Thyroid gland (tissue), 4 donors: Measurements from ENCODE around the gene HIPK2. TPM values are rescaled to one million over a fixed set of nuclear protein-coding genes. Genes with fewer than 3 reads are reported as not detected.

Experiments
- DNase-seq, 2 donors: peaks; one replicate each; pipeline ENCODE4 v3.0.0-alpha.2; 2019
- H3K27ac ChIP-seq, 3 donors: fragments of 200-600 bp; sonication (generic); 1 replicate in 2 of 3; 2 replicates in 1 of 3; pipeline ENCODE4 v1.5.1; 2016 to 2019; ENCODE audit warnings: mild to moderate bottlenecking in 1 of 3, moderate library complexity in 1 of 3
- H3K27me3 ChIP-seq: fragments of 200-600 bp; sonication (generic); one replicate; pipeline ENCODE4 v1.5.1; 2019
- H3K36me3 ChIP-seq, 2 donors: fragments of 200-600 bp; sonication (generic); one replicate each; pipeline ENCODE4 v1.5.1; 2016 to 2019
- H3K4me1 ChIP-seq, 2 donors: fragments of 200-600 bp; sonication (generic); one replicate each; pipeline ENCODE4 v1.5.1; 2017 to 2019
- H3K4me3 ChIP-seq, 3 donors: fragments of 200-600 bp; sonication (generic); replicated peaks in 1 of 3; 1 replicate in 2 of 3; 2 replicates in 1 of 3; pipeline ENCODE4 v1.5.1; 2016; ENCODE audit warnings: mild to moderate bottlenecking in 1 of 3
- H3K9me3 ChIP-seq: fragments of 200-600 bp; sonication (generic); one replicate; pipeline ENCODE4 v1.5.1; 2017
- CTCF ChIP-seq, 6 experiments: fragments of 200-600 bp in 3 of 6; fragments of 450-650 bp in 3 of 6; sonication (generic) in 3 of 6; IDR thresholded peaks; one replicate each; pipeline ENCODE4 v1.5.1; 2016 to 2019; ENCODE audit warnings: antibody characterized with exemption in 6 of 6, mild to moderate bottlenecking in 2 of 6, inconsistent platforms in 1 of 6, moderate library complexity in 1 of 6
- POLR2A ChIP-seq, 2 donors: fragments of 450-650 bp; IDR thresholded peaks; one replicate each; pipeline ENCODE4 v1.6.1; 2017; ENCODE audit warnings: antibody characterized with exemption in 2 of 2, mild to moderate bottlenecking in 2 of 2, moderate library complexity in 1 of 2
- WGBS, 2 donors: methylation state at CpG; one replicate each; pipeline ENCODE4 v1.1.5; 2017; 5-methylcytosine and 5-hydroxymethylcytosine counted together
- intact Hi-C: fragments of 100-400 bp; cut with DNase I; formaldehyde crosslinking; loops from one replicate; pipeline ENCODE4 v1.15.1; 2023
- total RNA-seq, 4 donors: library from RNA; depleted of rRNA; stranded (reverse); fragments of >200 nt; gene quantifications; one replicate each; pipeline ENCODE4 v1.2.3, GENCODE V29; 2016

The HIPK2 gene
- total RNA-seq, 4 donors from 2014 or later, result 31.3 to 58.5 (median 41.0) TPM

- peaks cover 8 to 11% of the 10 kb centered on the region in 2 donors for H3K4me1 ChIP-seq
- no peaks in the 10 kb centered on the region for H3K9me3 ChIP-seq
- WGBS, 2 donors, result 77 to 78% methylated on average over 10 of the region's 10 CpGs
- H3K36me3 ChIP-seq, result no peaks in the 10 kb centered on the region
- no peak for DNase-seq
- TF ChIP-seq POLR2A (IDR thresholded peaks at IDR 0.05) (no peak), CTCF (IDR thresholded peaks at IDR 0.05) (no peak)
- intact Hi-C loops, result no loop called here
- no peaks in the 10 kb centered on the region for H3K27me3 ChIP-seq
- H3K27ac ChIP-seq, result peak overlapping the region in 1 of 3 donors; percentile 3
- no peak overlapping the region for H3K4me3 ChIP-seq
These were observed 74.8 kb downstream of the HIPK2 start for GRCh38 chr7:139702811-139703486.

GRCh38 chr7:139702313-139702731 is 75.5 kb downstream of the HIPK2 start:
- H3K27ac ChIP-seq, result peak overlapping the region in 1 of 3 donors; percentile 3
- H3K27me3 ChIP-seq, result no peaks in the 10 kb centered on the region
- 54 to 58% methylated on average over 5 to 8 of the region's 8 CpGs for WGBS, 2 donors
- TF ChIP-seq CTCF (IDR thresholded peaks at IDR 0.05) (no peak), POLR2A (IDR thresholded peaks at IDR 0.05) (no peak)
- H3K36me3 ChIP-seq, result no peaks in the 10 kb centered on the region
- no peak overlapping the region for H3K4me3 ChIP-seq
- intact Hi-C loops, result no loop called here
- H3K9me3 ChIP-seq, result no peaks in the 10 kb centered on the region
- peaks cover 8 to 11% of the 10 kb centered on the region in 2 donors for H3K4me1 ChIP-seq
- no peak for DNase-seq

GRCh38 chr7:139701908-139702307 is 75.9 kb downstream of the HIPK2 start:
- H3K36me3 ChIP-seq, result no peaks in the 10 kb centered on the region
- H3K9me3 ChIP-seq, result no peaks in the 10 kb centered on the region
- no peak for TF ChIP-seq CTCF (IDR thresholded peaks at IDR 0.05)
- no peak overlapping the region for H3K4me3 ChIP-seq
- DNase-seq, result no peak
- 87 to 93% methylated on average over 11 to 12 of the region's 12 CpGs for WGBS, 2 donors
- intact Hi-C loops, result no loop called here
- peaks cover 8 to 11% of the 10 kb centered on the region in 2 donors for H3K4me1 ChIP-seq
- H3K27ac ChIP-seq, result peak overlapping the region in 1 of 3 donors; percentile 3
- no peaks in the 10 kb centered on the region for H3K27me3 ChIP-seq

- 82 to 87% methylated on average over 16 of the region's 16 CpGs for WGBS, 2 donors
- no peaks in the 10 kb centered on the region for H3K36me3 ChIP-seq
- intact Hi-C loops, result no loop called here
- H3K4me3 ChIP-seq, result no peak overlapping the region
- TF ChIP-seq CTCF (IDR thresholded peaks at IDR 0.05), result no peak
- no peak for TF ChIP-seq POLR2A (IDR thresholded peaks at IDR 0.05)
- H3K9me3 ChIP-seq, result no peaks in the 10 kb centered on the region
- H3K27me3 ChIP-seq, result no peaks in the 10 kb centered on the region
- peaks cover 8 to 11% of the 10 kb centered on the region in 2 donors for H3K4me1 ChIP-seq
- no peak for DNase-seq
- no peak overlapping the region for H3K27ac ChIP-seq
These were observed 77.1 kb downstream of the HIPK2 start for GRCh38 chr7:139700505-139701235.
